Hypothalamus (tissue), 51 donors: ENCODE data around the gene SLC35G2.
"Not testable (repeated sequence)": the region's sequence is repeated elsewhere in the genome, so short reads cannot be mapped to it uniquely, and the experiment has no call there.

Experiments
- DNase-seq, 51 donors: peaks; one replicate each; lab custom pipeline; 2025; lab: John Stamatoyannopoulos, UW

SLC35G2 gene

GRCh38 chr3:136883967-136884720, 65.2 kb downstream of the SLC35G2 start:
- DNase-seq: no peak

DNA sequence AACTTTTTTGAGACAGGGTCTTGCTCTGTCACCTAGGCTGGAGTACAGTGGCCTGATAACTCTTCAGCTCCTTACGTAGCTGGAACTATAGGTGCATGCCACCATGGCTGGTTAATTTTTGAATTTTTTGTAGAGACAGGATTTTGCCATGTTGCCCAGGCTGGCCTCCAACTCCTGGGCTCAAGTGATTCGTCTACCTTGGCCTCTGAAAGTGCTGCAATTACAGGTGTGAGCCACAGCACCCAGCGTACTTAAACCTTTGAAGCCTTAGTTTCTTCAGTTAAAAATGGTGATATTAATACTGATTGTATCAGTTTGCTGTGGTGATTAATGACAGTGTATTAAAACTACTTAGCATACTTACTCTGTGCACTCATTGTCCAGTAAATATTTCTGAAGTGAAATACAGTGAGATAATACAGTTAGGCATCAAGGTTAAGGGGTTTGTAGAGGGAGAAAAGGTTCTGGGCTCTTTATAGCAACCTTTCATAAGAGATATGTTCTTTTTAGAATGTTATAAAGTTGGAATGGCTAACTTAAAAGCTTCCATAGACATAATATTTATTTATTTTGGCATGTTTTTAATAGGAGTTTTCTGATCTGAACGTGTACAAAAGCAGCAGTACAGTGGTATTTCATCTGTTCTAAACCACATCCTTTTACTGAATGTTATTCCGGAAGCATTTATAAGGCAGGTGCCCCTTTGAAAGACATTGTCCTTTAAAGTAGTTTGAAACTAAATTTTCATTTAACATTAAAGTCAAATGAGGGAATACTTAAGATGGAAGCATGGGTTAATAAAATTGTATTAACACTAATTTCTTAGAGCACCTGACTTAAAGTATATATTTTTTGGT, 66.7 kb downstream of the SLC35G2 start:
- DNase-seq: no peak

DNA sequence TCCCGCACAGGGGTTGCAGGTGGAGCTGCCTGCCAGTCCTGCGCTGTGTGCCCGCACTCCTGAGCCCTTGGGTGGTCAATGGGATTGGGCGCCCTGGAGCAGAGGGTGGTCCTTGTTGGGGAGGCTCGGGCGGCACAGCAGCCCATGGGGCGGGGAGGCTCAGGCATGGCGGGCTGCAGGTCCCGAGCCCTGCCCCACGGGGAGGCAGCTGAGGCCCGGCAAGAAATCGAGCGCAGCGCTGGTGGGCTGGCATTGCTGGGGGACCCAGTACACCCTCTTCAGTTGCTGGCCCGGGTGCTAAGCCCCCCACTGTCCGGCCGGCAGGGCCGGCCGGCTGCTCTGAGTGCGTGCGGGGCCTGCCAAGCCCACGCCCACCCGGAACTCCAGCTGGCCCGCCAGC, 71.0 kb downstream of the SLC35G2 start:
- DNase-seq: no peak

GRCh38 chr3:136891934-136892855, 73.3 kb downstream of the SLC35G2 start:
- DNase-seq: no peak

DNA sequence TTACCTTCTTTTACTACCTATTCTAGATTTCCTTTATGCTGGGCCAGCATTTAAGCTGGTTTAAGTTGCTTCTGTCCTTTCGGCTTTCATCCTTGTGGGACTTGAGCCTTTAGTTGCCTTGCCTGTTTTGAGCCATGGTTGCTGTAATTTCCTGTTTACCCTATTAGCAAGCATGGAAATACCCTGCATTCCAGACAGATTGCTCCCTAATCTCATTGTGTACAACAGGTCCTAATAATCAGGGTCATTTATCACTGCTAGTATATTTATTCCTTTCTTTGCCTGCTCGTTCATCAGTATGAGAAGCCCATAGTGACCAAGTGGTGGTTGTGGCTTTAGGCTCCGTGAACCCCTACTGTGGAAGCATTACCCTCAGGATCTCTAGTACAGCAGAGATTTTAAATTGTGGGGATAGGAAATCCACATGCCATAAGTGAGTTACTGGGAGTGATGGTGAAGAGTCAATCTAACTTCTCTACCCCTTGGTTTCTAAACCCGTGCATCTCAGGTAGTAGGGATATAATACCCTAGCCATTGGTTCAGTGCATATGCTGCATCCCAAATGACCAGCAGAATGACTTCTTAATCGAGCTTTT, 75.0 kb downstream of the SLC35G2 start:
- DNase-seq: no peak

- DNase-seq: not testable (repeated sequence)
These were observed 78.2 kb downstream of the SLC35G2 start for GRCh38 chr3:136897171-136897570.

DNA sequence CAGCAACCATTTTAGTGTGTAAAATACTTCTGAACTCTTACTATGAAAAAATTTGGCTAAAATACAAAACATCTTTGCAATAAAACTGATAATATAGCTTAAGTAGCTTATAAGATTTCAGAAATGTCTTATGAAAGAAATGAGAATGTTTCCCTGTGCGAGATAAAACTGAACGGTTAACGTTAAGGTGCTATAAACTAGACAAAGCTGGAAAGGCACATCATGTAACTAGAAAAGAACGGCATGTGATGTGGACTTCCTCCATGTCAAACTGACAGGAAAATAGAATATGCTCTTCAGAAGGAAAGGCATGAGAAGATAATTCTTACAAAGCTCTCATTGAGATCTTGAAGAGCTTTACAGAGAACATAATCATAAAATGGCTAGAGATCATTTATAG, 79.6 kb downstream of the SLC35G2 start:
- DNase-seq: no peak

GRCh38 chr3:136898954-136899353, 80.0 kb downstream of the SLC35G2 start:
- DNase-seq: no peak

DNA sequence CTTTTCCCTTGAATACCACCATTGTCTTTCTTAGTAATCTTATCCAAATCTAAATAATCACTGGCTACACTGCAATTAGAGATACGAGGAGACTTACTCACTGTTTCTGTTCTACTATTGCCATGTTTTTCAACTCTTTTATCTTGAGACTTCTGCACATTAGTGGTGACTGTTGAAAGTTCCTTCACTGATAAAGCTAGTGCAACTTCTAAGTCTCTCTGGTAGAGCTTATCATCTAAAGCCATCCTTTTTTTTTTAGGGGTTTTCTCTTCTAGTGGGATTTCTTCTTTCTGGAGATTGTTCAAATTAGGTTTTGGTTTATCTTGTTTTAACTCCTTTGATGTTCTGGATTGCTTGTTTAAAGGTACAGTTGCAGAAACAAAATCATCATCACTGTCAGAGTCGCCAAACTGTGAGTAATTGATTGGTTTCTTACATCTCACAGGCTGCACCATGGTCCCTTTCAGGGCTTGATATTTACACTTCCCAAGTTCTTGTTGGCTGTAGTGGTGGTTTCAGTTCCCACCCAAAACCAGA, 80.8 kb downstream of the SLC35G2 start:
- DNase-seq: no peak

DNA sequence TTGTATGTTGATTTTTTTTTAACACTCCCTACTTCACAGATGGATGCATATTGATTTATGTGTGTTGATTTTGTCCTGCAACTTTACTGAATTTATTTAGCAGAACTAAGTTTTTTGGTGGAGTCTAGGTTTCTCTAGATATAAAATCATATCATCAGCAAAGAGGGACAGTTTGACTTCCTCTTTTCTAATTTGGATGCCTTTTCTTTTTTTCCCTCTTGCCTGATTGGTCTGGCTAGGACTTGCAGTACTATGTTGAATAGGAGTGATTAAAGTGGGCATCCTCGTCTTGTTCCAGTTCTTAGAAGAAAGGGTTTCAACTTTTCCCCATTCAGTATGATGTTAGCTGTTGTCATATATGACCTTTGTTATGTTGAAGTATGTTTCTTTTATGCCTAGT, 81.8 kb downstream of the SLC35G2 start:
- DNase-seq: not testable (repeated sequence)

DNA sequence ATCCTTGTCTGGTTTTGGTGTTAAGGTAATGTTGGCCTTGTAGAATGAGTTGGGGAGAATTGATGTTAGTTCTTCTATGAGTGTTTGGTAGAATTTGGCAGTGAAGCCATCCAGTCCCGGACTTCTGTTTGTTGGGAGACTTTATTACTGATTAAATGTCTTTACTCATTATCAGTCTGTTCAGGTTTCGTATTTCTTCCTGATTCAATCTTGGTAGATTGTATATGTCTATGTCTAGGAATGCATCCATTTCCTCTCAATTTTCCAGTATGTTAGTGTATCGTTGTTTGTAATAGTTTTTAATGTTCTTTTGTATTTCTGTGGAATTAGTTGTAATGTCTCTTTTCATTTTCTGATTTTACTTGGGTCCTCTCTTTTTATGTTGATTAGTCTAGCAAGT, 82.5 kb downstream of the SLC35G2 start:
- DNase-seq: no peak

- DNase-seq: not testable (repeated sequence)
These were observed 83.6 kb downstream of the SLC35G2 start for GRCh38 chr3:136902530-136902929.

GRCh38 chr3:136903899-136904298, 85.0 kb downstream of the SLC35G2 start:
- no peak for DNase-seq

DNA sequence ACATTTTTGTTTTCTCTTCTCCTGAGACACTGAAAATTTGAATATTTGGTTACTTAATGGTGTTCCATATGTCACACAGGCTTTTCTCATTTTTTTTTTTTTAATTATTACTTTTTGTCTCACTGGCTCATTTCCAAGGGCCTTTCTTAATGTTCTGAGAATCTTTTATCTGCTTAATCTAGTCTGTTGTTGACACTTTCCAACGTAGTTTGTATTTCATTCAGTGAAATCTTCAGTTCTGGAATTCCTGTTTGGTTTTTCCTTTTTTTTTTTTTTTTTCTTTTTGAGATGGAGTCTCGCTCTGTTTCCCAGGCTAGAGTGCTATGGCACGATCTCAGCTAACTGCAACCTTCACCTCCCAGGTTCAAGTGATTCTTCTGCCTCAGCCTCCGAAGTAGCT, 85.8 kb downstream of the SLC35G2 start:
- DNase-seq: no peak
